PC-9 (cell line): ENCODE measurements around the gene VWA8.

Experiments used
- EZH2 ChIP-seq: fragments of 200-600 bp; sonication (generic); IDR thresholded peaks from 2 replicates; pipeline ENCODE4 v1.8.0; 2017; ENCODE audit warnings: antibody characterized with exemption, low read depth
- TF ChIP-seq, protein P1 (sequence below): fragments of 200-600 bp; sonication (generic); conservative IDR thresholded peaks from 2 replicates; pipeline ENCODE4 v1.6.1; 2017; ENCODE audit warnings: mixed run types, antibody characterized with exemption, mild to moderate bottlenecking, moderate library complexity

DNA sequence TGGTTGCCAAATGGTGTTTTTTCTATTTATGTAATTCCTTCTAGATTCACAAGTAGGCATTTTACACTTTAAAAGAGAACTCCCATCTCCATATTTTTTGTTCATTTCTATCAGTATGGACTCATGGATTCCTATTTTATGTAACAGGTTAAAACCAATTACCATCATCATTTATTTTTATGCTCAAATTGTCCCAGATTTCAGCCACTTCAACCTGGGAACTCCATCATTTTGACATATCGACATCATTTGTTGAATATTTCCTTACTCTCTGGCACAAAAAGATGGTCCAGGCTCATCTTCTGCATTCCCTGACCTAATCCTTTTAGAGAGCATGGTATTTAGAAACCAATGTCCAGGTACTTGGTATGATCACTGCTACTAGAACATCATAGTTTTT is 79.9 kb downstream of the VWA8 start:
- TF ChIP-seq EZH2: no peak
- TF ChIP-seq, protein P1, sequence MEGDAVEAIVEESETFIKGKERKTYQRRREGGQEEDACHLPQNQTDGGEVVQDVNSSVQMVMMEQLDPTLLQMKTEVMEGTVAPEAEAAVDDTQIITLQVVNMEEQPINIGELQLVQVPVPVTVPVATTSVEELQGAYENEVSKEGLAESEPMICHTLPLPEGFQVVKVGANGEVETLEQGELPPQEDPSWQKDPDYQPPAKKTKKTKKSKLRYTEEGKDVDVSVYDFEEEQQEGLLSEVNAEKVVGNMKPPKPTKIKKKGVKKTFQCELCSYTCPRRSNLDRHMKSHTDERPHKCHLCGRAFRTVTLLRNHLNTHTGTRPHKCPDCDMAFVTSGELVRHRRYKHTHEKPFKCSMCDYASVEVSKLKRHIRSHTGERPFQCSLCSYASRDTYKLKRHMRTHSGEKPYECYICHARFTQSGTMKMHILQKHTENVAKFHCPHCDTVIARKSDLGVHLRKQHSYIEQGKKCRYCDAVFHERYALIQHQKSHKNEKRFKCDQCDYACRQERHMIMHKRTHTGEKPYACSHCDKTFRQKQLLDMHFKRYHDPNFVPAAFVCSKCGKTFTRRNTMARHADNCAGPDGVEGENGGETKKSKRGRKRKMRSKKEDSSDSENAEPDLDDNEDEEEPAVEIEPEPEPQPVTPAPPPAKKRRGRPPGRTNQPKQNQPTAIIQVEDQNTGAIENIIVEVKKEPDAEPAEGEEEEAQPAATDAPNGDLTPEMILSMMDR: no peak
